ENCODE data around the gene RBM28. TPM values are rescaled to one million over a fixed set of nuclear protein-coding genes. Genes with fewer than 3 reads are reported as not detected.

Gene RBM28
- total and polyA plus RNA-seq, 2 of the 8 experiments (the other 6 are each of a cell fraction or from before 2014, with no cell fraction given) = 12.8 to 65.3 TPM

DNA sequence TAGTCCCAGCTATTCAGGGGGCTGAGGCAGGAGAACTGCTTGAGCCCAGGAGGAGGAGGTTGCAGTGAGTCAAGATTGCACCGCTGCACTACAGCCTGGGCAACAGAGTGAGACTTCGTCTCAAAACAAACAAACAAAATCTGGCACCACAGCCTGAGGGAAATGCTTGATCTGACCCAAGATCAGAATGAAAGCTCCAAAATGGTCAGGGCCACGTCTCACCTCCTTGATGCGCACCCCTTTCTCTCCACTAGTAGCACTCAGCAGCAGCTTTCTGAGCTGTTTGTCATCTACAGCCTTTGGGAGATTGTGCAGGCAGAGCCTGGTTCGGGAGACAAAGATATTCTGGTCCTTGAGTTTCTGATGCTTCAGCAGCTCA, 22.7 kb downstream of the RBM28 start (continued):
- TF ChIP-seq, protein P1, sequence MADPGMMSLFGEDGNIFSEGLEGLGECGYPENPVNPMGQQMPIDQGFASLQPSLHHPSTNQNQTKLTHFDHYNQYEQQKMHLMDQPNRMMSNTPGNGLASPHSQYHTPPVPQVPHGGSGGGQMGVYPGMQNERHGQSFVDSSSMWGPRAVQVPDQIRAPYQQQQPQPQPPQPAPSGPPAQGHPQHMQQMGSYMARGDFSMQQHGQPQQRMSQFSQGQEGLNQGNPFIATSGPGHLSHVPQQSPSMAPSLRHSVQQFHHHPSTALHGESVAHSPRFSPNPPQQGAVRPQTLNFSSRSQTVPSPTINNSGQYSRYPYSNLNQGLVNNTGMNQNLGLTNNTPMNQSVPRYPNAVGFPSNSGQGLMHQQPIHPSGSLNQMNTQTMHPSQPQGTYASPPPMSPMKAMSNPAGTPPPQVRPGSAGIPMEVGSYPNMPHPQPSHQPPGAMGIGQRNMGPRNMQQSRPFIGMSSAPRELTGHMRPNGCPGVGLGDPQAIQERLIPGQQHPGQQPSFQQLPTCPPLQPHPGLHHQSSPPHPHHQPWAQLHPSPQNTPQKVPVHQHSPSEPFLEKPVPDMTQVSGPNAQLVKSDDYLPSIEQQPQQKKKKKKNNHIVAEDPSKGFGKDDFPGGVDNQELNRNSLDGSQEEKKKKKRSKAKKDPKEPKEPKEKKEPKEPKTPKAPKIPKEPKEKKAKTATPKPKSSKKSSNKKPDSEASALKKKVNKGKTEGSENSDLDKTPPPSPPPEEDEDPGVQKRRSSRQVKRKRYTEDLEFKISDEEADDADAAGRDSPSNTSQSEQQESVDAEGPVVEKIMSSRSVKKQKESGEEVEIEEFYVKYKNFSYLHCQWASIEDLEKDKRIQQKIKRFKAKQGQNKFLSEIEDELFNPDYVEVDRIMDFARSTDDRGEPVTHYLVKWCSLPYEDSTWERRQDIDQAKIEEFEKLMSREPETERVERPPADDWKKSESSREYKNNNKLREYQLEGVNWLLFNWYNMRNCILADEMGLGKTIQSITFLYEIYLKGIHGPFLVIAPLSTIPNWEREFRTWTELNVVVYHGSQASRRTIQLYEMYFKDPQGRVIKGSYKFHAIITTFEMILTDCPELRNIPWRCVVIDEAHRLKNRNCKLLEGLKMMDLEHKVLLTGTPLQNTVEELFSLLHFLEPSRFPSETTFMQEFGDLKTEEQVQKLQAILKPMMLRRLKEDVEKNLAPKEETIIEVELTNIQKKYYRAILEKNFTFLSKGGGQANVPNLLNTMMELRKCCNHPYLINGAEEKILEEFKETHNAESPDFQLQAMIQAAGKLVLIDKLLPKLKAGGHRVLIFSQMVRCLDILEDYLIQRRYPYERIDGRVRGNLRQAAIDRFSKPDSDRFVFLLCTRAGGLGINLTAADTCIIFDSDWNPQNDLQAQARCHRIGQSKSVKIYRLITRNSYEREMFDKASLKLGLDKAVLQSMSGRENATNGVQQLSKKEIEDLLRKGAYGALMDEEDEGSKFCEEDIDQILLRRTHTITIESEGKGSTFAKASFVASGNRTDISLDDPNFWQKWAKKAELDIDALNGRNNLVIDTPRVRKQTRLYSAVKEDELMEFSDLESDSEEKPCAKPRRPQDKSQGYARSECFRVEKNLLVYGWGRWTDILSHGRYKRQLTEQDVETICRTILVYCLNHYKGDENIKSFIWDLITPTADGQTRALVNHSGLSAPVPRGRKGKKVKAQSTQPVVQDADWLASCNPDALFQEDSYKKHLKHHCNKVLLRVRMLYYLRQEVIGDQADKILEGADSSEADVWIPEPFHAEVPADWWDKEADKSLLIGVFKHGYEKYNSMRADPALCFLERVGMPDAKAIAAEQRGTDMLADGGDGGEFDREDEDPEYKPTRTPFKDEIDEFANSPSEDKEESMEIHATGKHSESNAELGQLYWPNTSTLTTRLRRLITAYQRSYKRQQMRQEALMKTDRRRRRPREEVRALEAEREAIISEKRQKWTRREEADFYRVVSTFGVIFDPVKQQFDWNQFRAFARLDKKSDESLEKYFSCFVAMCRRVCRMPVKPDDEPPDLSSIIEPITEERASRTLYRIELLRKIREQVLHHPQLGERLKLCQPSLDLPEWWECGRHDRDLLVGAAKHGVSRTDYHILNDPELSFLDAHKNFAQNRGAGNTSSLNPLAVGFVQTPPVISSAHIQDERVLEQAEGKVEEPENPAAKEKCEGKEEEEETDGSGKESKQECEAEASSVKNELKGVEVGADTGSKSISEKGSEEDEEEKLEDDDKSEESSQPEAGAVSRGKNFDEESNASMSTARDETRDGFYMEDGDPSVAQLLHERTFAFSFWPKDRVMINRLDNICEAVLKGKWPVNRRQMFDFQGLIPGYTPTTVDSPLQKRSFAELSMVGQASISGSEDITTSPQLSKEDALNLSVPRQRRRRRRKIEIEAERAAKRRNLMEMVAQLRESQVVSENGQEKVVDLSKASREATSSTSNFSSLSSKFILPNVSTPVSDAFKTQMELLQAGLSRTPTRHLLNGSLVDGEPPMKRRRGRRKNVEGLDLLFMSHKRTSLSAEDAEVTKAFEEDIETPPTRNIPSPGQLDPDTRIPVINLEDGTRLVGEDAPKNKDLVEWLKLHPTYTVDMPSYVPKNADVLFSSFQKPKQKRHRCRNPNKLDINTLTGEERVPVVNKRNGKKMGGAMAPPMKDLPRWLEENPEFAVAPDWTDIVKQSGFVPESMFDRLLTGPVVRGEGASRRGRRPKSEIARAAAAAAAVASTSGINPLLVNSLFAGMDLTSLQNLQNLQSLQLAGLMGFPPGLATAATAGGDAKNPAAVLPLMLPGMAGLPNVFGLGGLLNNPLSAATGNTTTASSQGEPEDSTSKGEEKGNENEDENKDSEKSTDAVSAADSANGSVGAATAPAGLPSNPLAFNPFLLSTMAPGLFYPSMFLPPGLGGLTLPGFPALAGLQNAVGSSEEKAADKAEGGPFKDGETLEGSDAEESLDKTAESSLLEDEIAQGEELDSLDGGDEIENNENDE (IDR thresholded peaks at IDR 0.05; ENCODE audit: insufficient replicate concordance, low read length) = no peak
